ENCODE measurements around the gene TDO2.

TDO2 gene

GRCh38 chr4:155906554-155907247 lies 3.2 kb downstream of the TDO2 start:
- H3K4me3 ChIP-seq (ENCODE audit: control insufficient read depth in 1 of 7, extremely low read depth in 1 of 7, insufficient read depth in 4 of 7, low read depth in 2 of 7, low read length in 6 of 7), result no peak overlapping the region
- no peaks in the 10 kb centered on the region for H3K4me1 ChIP-seq (ENCODE audit: control extremely low read depth in 1 of 4, control insufficient read depth in 4 of 4, insufficient read depth in 4 of 4, low read length in 3 of 4)
- WGBS (ENCODE audit: insufficient coverage), result 100% methylated on average over 3 of the region's 6 CpGs

GRCh38 chr4:155907556-155907955 lies 4.1 kb downstream of the TDO2 start:
- Histone ChIP-seq H3K27me3 (replicated peaks in 2 of 5; ENCODE audit: control insufficient read depth in 4 of 5, insufficient read depth in 5 of 5, low read length in 4 of 5) (no peaks in the 10 kb centered on the region), H3K27ac (ENCODE audit: insufficient read depth in 1 of 2, low read depth in 1 of 2, low read length in 2 of 2, poor library complexity in 1 of 2, severe bottlenecking in 2 of 2) (no peak overlapping the region), H3K9me3 (ENCODE audit: control extremely low read depth in 1 of 5, control insufficient read depth in 4 of 5, insufficient read depth in 2 of 5, low read depth in 1 of 5, low read length in 4 of 5) (no peaks in the 10 kb centered on the region), H3K4me3 (ENCODE audit: control insufficient read depth in 1 of 7, extremely low read depth in 1 of 7, insufficient read depth in 4 of 7, low read depth in 2 of 7, low read length in 6 of 7) (no peak overlapping the region), H3K36me3 (ENCODE audit: control insufficient read depth in 4 of 4, insufficient read depth in 4 of 4, low read length in 3 of 4) (no peaks in the 10 kb centered on the region), H3K4me1 (ENCODE audit: control extremely low read depth in 1 of 4, control insufficient read depth in 4 of 4, insufficient read depth in 4 of 4, low read length in 3 of 4) (no peaks in the 10 kb centered on the region)
- CTCF ChIA-PET, result no interaction called here
- no CpG with 5 or more reads among the region's 1 CpG for WGBS (ENCODE audit: insufficient coverage)
- DNase-seq, result no peak
- POLR2A ChIA-PET, result no interaction called here

More at GRCh38 chr4:155906554-155907247, 3.2 kb downstream of the TDO2 start:
- H3K27me3 ChIP-seq (replicated peaks in 2 of 5; ENCODE audit: control insufficient read depth in 4 of 5, insufficient read depth in 5 of 5, low read length in 4 of 5), result no peaks in the 10 kb centered on the region
- H3K27ac ChIP-seq (ENCODE audit: insufficient read depth in 1 of 2, low read depth in 1 of 2, low read length in 2 of 2, poor library complexity in 1 of 2, severe bottlenecking in 2 of 2), result no peak overlapping the region
- no peaks in the 10 kb centered on the region for H3K36me3 ChIP-seq (ENCODE audit: control insufficient read depth in 4 of 4, insufficient read depth in 4 of 4, low read length in 3 of 4)
- no peak for DNase-seq
- H3K9me3 ChIP-seq (ENCODE audit: control extremely low read depth in 1 of 5, control insufficient read depth in 4 of 5, insufficient read depth in 2 of 5, low read depth in 1 of 5, low read length in 4 of 5), result no peaks in the 10 kb centered on the region
- CTCF ChIA-PET, result no interaction called here
- POLR2A ChIA-PET, result no interaction called here

GRCh38 chr4:155908187-155909139 lies 5.0 kb downstream of the TDO2 start:
- H3K27me3 ChIP-seq (replicated peaks in 2 of 5; ENCODE audit: control insufficient read depth in 4 of 5, insufficient read depth in 5 of 5, low read length in 4 of 5), result no peaks in the 10 kb centered on the region
- H3K9me3 ChIP-seq (ENCODE audit: control extremely low read depth in 1 of 5, control insufficient read depth in 4 of 5, insufficient read depth in 2 of 5, low read depth in 1 of 5, low read length in 4 of 5), result no peaks in the 10 kb centered on the region
- CTCF ChIA-PET, result no interaction called here
- no peaks in the 10 kb centered on the region for H3K4me1 ChIP-seq (ENCODE audit: control extremely low read depth in 1 of 4, control insufficient read depth in 4 of 4, insufficient read depth in 4 of 4, low read length in 3 of 4)
- 93% methylated on average over 3 of the region's 4 CpGs for WGBS (ENCODE audit: insufficient coverage)
- DNase-seq, result no peak
- H3K36me3 ChIP-seq (ENCODE audit: control insufficient read depth in 4 of 4, insufficient read depth in 4 of 4, low read length in 3 of 4), result no peaks in the 10 kb centered on the region
- POLR2A ChIA-PET, result no interaction called here
- H3K4me3 ChIP-seq (ENCODE audit: control insufficient read depth in 1 of 7, extremely low read depth in 1 of 7, insufficient read depth in 4 of 7, low read depth in 2 of 7, low read length in 6 of 7), result no peak overlapping the region
- no peak overlapping the region for H3K27ac ChIP-seq (ENCODE audit: insufficient read depth in 1 of 2, low read depth in 1 of 2, low read length in 2 of 2, poor library complexity in 1 of 2, severe bottlenecking in 2 of 2)

GRCh38 chr4:155909615-155910226 lies 6.2 kb downstream of the TDO2 start:
- Histone ChIP-seq H3K27ac (ENCODE audit: insufficient read depth in 1 of 2, low read depth in 1 of 2, low read length in 2 of 2, poor library complexity in 1 of 2, severe bottlenecking in 2 of 2) (no peak overlapping the region), H3K4me3 (ENCODE audit: control insufficient read depth in 1 of 7, extremely low read depth in 1 of 7, insufficient read depth in 4 of 7, low read depth in 2 of 7, low read length in 6 of 7) (no peak overlapping the region), H3K36me3 (ENCODE audit: control insufficient read depth in 4 of 4, insufficient read depth in 4 of 4, low read length in 3 of 4) (no peaks in the 10 kb centered on the region), H3K4me1 (ENCODE audit: control extremely low read depth in 1 of 4, control insufficient read depth in 4 of 4, insufficient read depth in 4 of 4, low read length in 3 of 4) (no peaks in the 10 kb centered on the region), H3K9me3 (ENCODE audit: control extremely low read depth in 1 of 5, control insufficient read depth in 4 of 5, insufficient read depth in 2 of 5, low read depth in 1 of 5, low read length in 4 of 5) (no peaks in the 10 kb centered on the region), H3K27me3 (replicated peaks in 2 of 5; ENCODE audit: control insufficient read depth in 4 of 5, insufficient read depth in 5 of 5, low read length in 4 of 5) (no peaks in the 10 kb centered on the region)
- ChIA-PET CTCF (no interaction called here), POLR2A (no interaction called here)
- no peak for DNase-seq
- WGBS (ENCODE audit: insufficient coverage), result no CpG with 5 or more reads among the region's 3 CpGs

GRCh38 chr4:155911905-155912304 lies 8.4 kb downstream of the TDO2 start:
- Histone ChIP-seq H3K36me3 (ENCODE audit: control insufficient read depth in 4 of 4, insufficient read depth in 4 of 4, low read length in 3 of 4) (no peaks in the 10 kb centered on the region), H3K4me3 (ENCODE audit: control insufficient read depth in 1 of 7, extremely low read depth in 1 of 7, insufficient read depth in 4 of 7, low read depth in 2 of 7, low read length in 6 of 7) (no peak overlapping the region), H3K4me1 (ENCODE audit: control extremely low read depth in 1 of 4, control insufficient read depth in 4 of 4, insufficient read depth in 4 of 4, low read length in 3 of 4) (no peaks in the 10 kb centered on the region), H3K9me3 (ENCODE audit: control extremely low read depth in 1 of 5, control insufficient read depth in 4 of 5, insufficient read depth in 2 of 5, low read depth in 1 of 5, low read length in 4 of 5) (no peaks in the 10 kb centered on the region), H3K27ac (ENCODE audit: insufficient read depth in 1 of 2, low read depth in 1 of 2, low read length in 2 of 2, poor library complexity in 1 of 2, severe bottlenecking in 2 of 2) (no peak overlapping the region), H3K27me3 (replicated peaks in 2 of 5; ENCODE audit: control insufficient read depth in 4 of 5, insufficient read depth in 5 of 5, low read length in 4 of 5) (no peaks in the 10 kb centered on the region)
- POLR2A ChIA-PET, result no interaction called here
- DNase-seq, result no peak
- CTCF ChIA-PET, result interaction anchor here (1.3 kb wide), 1 partner anchor 9 kb away, joined by 3 read pairs; the partner anchor contains the start of gene TDO2
- WGBS (ENCODE audit: insufficient coverage), result 83% methylated on average over 1 of the region's 1 CpG

GRCh38 chr4:155914782-155915181 lies 11.3 kb downstream of the TDO2 start:
- Histone ChIP-seq H3K4me1 (ENCODE audit: control extremely low read depth in 1 of 4, control insufficient read depth in 4 of 4, insufficient read depth in 4 of 4, low read length in 3 of 4) (no peaks in the 10 kb centered on the region), H3K36me3 (ENCODE audit: control insufficient read depth in 4 of 4, insufficient read depth in 4 of 4, low read length in 3 of 4) (no peaks in the 10 kb centered on the region), H3K27ac (ENCODE audit: insufficient read depth in 1 of 2, low read depth in 1 of 2, low read length in 2 of 2, poor library complexity in 1 of 2, severe bottlenecking in 2 of 2) (no peak overlapping the region), H3K4me3 (ENCODE audit: control insufficient read depth in 1 of 7, extremely low read depth in 1 of 7, insufficient read depth in 4 of 7, low read depth in 2 of 7, low read length in 6 of 7) (no peak overlapping the region), H3K9me3 (ENCODE audit: control extremely low read depth in 1 of 5, control insufficient read depth in 4 of 5, insufficient read depth in 2 of 5, low read depth in 1 of 5, low read length in 4 of 5) (no peaks in the 10 kb centered on the region), H3K27me3 (replicated peaks in 2 of 5; ENCODE audit: control insufficient read depth in 4 of 5, insufficient read depth in 5 of 5, low read length in 4 of 5) (no peaks in the 10 kb centered on the region)
- CTCF ChIA-PET, result no interaction called here
- POLR2A ChIA-PET, result no interaction called here
- 100% methylated on average over 1 of the region's 5 CpGs for WGBS (ENCODE audit: insufficient coverage)
- no peak for DNase-seq

- 100% methylated on average over 1 of the region's 1 CpG for WGBS (ENCODE audit: insufficient coverage)
- H3K36me3 ChIP-seq (ENCODE audit: control insufficient read depth in 4 of 4, insufficient read depth in 4 of 4, low read length in 3 of 4), result peaks cover 0 to 2% (median 0%) of the 10 kb centered on the region in 4 experiments
- H3K27me3 ChIP-seq (replicated peaks in 2 of 5; ENCODE audit: control insufficient read depth in 4 of 5, insufficient read depth in 5 of 5, low read length in 4 of 5), result no peaks in the 10 kb centered on the region
- no peak overlapping the region for H3K4me3 ChIP-seq (ENCODE audit: control insufficient read depth in 1 of 7, extremely low read depth in 1 of 7, insufficient read depth in 4 of 7, low read depth in 2 of 7, low read length in 6 of 7)
- no peaks in the 10 kb centered on the region for H3K4me1 ChIP-seq (ENCODE audit: control extremely low read depth in 1 of 4, control insufficient read depth in 4 of 4, insufficient read depth in 4 of 4, low read length in 3 of 4)
- H3K9me3 ChIP-seq (ENCODE audit: control extremely low read depth in 1 of 5, control insufficient read depth in 4 of 5, insufficient read depth in 2 of 5, low read depth in 1 of 5, low read length in 4 of 5), result no peaks in the 10 kb centered on the region
- ChIA-PET CTCF (no interaction called here), POLR2A (no interaction called here)
- no peak for DNase-seq
- H3K27ac ChIP-seq (ENCODE audit: insufficient read depth in 1 of 2, low read depth in 1 of 2, low read length in 2 of 2, poor library complexity in 1 of 2, severe bottlenecking in 2 of 2), result no peak overlapping the region
Measured at GRCh38 chr4:155921597-155921996, 18.1 kb downstream of the TDO2 start.
